ENCODE data around the gene CDHR1.
"Not testable (repeated sequence)": the region's sequence is repeated elsewhere in the genome, so short reads cannot be mapped to it uniquely, and the experiment has no call there.

Gene CDHR1

DNA sequence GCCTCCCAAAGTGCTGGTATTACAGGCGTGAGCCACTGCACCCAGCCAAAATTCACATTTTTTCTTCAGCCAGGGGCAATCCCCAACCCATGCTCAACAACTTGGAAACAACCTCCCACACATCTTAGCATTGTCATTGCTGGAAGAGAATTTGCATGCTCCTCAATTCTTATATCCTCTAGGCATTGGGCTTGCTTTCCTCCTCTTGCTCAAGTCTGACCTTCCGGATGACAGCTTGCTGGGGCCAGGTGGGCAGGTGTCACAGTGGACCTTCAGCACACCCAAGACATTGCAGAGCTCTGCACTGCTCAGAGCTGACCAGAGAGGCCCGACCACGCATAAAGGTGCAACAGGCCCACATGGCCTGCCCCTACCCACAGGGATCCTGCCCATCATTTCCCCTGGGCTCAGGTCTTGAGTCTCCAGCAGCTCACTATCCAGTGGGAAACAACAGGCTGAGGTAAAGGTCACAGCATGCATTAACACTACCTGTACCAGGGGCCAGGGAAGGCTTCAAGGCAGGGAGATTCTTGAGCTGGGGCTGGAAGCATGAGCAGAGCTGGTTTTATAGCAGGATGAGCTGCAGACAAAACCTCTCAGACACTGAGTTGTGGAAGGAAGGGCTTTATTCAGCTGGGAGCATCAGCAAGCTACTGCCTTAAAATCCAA is 27.6 kb upstream of the CDHR1 start:
- H3K4me3 ChIP-seq = no peak overlapping the region
- DNase-seq (ENCODE audit: low spot score) = no peak
- H3K27ac ChIP-seq = no peak overlapping the region
- TF ChIP-seq, protein P1, sequence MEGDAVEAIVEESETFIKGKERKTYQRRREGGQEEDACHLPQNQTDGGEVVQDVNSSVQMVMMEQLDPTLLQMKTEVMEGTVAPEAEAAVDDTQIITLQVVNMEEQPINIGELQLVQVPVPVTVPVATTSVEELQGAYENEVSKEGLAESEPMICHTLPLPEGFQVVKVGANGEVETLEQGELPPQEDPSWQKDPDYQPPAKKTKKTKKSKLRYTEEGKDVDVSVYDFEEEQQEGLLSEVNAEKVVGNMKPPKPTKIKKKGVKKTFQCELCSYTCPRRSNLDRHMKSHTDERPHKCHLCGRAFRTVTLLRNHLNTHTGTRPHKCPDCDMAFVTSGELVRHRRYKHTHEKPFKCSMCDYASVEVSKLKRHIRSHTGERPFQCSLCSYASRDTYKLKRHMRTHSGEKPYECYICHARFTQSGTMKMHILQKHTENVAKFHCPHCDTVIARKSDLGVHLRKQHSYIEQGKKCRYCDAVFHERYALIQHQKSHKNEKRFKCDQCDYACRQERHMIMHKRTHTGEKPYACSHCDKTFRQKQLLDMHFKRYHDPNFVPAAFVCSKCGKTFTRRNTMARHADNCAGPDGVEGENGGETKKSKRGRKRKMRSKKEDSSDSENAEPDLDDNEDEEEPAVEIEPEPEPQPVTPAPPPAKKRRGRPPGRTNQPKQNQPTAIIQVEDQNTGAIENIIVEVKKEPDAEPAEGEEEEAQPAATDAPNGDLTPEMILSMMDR (IDR thresholded peaks at IDR 0.05) = no peak

DNA sequence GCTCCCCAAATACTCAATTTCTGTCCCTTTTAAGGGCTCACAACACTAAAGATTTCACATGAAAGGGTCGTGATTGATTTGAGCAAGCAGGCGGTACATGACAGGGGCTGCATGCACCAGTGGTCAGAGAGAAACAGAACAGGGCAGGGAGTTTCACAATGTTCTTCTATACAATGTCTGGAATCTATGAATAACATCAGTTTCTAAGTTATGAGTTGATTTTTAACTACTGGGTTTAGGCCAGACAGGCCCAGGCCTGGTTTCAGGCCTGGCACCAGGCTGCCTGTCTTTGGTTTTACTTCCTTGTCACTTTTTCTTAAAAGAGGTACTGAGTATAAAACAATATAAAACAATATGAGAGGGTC is 27.1 kb upstream of the CDHR1 start:
- not testable (repeated sequence) for H3K4me3 ChIP-seq; DNase-seq (ENCODE audit: low spot score)

DNA sequence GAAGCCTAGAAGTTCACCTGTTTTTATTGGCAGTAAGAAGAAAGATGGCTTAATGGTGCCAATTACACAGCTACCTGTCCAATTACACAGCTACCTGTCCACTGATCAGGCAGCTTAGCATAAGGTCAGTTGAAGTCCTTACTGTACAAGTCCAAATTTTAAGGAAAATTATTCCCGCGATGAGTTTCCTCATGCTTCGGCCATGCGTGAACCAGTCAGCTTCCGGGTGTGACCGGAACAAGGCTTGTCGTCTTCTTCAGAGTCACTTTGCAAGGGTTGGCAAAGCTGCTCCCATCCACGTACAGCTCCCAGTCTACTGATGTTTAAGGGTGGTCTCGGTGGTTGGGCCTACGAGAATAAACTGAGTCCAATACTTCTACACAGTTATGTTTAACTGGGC is 26.0 kb upstream of the CDHR1 start:
- DNase-seq (ENCODE audit: low spot score); H3K4me3 ChIP-seq; H3K27ac ChIP-seq: not testable (repeated sequence)

More for the DNA sequence above, 27.1 kb upstream of the CDHR1 start:
- H3K27ac ChIP-seq = not testable (repeated sequence)

DNA sequence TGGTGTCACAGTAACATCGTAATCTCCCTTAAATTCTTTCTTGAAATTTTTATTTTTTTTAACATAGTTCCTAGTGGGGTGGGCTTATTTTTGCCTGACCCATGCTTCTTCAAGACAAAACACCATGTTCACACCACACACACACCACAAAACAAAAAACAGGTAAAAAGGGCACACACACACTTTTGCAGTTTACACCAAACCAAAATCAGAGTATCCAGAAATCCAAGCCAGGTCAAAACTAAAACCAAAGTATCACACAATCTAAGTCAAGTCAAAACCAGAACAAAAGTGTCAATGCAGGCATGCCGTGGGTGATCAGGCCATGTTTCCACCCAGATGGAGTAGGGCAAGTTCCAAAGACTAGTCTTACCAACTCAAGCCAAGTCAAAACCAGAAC is 23.1 kb upstream of the CDHR1 start:
- DNase-seq (ENCODE audit: low spot score); H3K27ac ChIP-seq; H3K4me3 ChIP-seq: not testable (repeated sequence)

DNA sequence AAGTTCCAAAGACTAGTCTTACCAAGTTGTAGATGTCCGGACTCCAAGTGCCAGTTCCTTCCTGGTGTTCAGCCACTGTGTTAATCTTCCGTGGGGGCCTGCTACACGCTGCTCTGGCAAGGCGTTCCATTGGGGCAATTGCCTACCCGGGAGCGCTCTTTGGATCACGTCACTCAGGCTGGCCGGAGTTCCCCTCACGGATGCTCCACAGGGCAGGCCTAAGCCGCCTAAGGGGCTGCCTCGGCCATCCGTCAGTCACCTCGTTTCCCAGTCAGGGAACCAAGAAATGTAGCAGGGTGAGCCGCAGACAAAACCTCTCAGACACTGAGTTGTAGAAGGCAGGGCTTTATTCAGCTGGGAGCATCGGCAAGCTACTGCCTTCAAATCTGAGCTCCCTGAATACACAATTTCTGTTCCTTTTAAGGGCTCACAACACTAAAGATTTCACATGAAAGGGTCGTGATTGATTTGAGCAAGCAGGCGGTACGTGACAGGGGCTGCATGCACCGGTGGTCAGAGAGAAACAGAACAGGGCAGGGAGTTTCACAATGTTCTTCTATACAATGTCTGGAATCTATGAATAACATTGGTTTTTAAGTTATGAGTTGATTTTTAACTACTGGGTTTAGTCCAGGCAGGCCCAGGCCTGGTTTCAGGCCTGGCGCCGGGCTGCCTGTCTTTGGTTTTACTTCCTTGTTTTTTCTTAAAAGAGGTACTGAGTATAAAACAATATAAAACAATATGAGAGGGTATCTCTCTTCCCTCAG is 22.5 kb upstream of the CDHR1 start:
- not testable (repeated sequence) for H3K4me3 ChIP-seq; DNase-seq (ENCODE audit: low spot score); H3K27ac ChIP-seq

DNA sequence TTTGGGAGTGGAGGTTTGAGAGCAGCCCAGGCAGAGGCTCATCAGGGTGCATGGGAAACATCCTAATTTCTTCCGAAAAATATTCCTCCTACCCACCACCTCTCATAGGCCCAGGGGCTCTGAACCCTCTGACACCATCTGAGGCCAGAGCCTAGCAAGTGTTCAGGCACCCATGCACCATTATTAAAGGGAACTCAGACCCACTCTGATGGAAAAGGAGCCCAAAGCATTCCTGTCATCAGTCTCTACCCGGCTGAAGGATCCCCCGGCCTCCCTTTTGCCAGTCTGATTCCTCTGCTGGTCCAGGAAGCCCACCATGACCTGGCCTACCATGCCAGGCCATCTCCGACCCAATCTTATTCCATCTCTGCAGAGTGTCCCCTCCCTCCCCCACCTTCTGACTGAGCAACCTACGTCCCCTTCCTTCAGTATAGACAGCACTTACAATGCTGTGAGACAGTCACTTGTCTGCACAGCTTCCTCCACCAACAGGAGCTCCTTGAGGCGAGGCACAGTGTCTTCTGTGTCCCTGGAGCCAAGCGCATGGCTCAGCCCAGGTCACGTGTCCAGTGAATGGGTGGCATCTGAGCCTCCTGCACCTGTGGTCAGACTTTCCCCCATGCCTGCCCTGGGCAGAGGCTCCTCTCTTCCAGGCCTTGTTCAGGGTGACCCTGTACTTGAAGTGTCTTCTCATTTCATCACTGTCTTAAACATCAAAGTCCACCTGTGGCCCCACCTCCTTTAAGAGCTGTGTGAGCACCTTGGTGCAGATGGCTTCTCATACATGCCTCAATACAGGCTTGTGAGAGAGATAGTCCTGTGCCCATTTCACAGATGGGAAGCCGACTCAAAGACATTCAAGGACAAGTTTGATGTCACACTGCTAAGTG is 21.6 kb upstream of the CDHR1 start:
- no peak overlapping the region for H3K27ac ChIP-seq
- H3K4me3 ChIP-seq = no peak overlapping the region
- DNase-seq (ENCODE audit: low spot score) = no peak
- TF ChIP-seq, protein P1 (IDR thresholded peaks at IDR 0.05) = no peak

DNA sequence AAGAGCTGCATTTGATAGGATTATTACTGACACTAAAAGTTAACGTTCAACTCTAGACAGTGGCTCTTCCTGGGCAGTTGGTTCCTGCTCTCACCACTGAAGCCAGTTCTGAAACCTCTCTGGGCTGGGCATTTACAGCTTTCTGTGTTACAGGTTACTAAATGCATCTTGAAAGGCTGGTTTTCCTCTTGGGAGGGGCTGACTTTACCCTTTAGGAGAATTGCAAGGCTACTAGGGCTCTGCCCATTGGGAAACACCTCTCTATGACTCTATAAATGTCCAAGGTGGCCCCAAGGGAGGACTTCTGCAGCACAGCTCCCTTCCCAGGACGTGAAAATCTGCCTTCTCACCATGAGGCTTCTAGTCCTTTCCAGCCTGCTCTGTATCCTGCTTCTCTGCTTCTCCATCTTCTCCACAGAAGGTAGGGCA is 20.8 kb upstream of the CDHR1 start, which contains the start of gene GPR15LG:
Gene GPR15LG, plus strand, starts transcription at position 301 of the 429 bp plus-strand sequence. Its CDS starts 51 bp downstream, at position 352.
- Histone ChIP-seq H3K27ac (no peak within 1 kb of the TSS), H3K4me3 (no peak within 1 kb of the TSS)
- DNase-seq (ENCODE audit: low spot score) = no peak
- TF ChIP-seq, protein P1 (IDR thresholded peaks at IDR 0.05) = no peak

DNA sequence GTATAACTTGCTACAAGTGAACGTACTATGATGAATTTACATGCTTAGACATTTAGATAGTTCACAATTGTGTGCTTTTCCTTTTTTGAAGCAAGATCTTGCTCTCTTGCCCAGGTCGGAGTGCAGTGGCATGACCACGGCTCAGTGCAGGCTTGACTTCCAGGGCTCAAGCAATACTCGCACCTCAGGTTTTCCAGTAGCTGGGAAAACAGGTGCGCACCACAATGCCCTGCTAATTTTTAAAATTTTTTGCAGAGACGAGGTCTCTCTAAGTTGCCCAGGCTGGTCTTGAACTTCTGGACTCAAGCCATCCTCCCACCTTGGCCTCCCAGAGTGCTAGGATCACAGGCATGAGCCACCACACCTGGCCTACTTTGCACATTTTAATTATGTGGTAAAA is 18.9 kb upstream of the CDHR1 start:
- DNase-seq (ENCODE audit: low spot score) = peak; percentile 49
- no peak overlapping the region for H3K4me3 ChIP-seq
- TF ChIP-seq, protein P1 (IDR thresholded peaks at IDR 0.05) = no peak
- H3K27ac ChIP-seq = no peak overlapping the region
